GM12878 (cell line): ENCODE results near the gene CENPP. TPM values are rescaled to one million over a fixed set of nuclear protein-coding genes. Genes with fewer than 3 reads are reported as not detected.

ENCODE experiments used
- ATAC-seq: fragments of 200-7000 bp; cut with Tn5 transposase; 3 replicates; pipeline ENCODE4 v1.9.1; 2020; ENCODE audit warnings: mild to moderate bottlenecking, moderate library complexity
- BruUV-seq: library from RNA; stranded (reverse); fragments of 400-500 nt; replicated peaks from 2 replicates; lab custom pipeline; 2021; lab: Mats Ljungman, UMichigan
- CTCF ChIA-PET: fragments of 300-600 bp; sonication (Branson Sonifier 250); formaldehyde crosslinking; extraction: SDS; loops from one replicate; lab custom pipeline; 2021; ENCODE audit warnings: inconsistent platforms; lab: Yijun Ruan, JAX
- POLR2A ChIA-PET: fragments of 350-600 bp; formaldehyde crosslinking; extraction: SDS; loops from one replicate; lab custom pipeline; 2021; ENCODE audit warnings: inconsistent platforms; lab: Charles Lee
- RAD21 ChIA-PET: fragments of 300-600 bp; sonication (Branson Sonifier 250); formaldehyde crosslinking; loops from one replicate; lab custom pipeline; 2023; ENCODE audit warnings: antibody characterized with exemption; ENCODE audit not compliant: unreplicated experiment; lab: Charles Lee
- SMC1A ChIA-PET: fragments of 300-600 bp; sonication (Branson Sonifier 250); formaldehyde crosslinking; loops from one replicate; lab custom pipeline; 2023; ENCODE audit not compliant: unreplicated experiment, uncharacterized antibody; lab: Charles Lee
- DNase-seq: peaks from one replicate; pipeline ENCODE4 v3.0.0-alpha.2; 2011; ENCODE audit warnings: low read depth, low spot score
- FAIRE-seq: peaks from 3 replicates; lab custom pipeline; 2011; peaks lifted over from hg19 to GRCh38; lab: Jason Lieb, UNC
- H2AFZ ChIP-seq: 2 replicates; pipeline ENCODE4 v1.6.0; 2011; ENCODE audit warnings: low read depth, low read length, control low read depth; ENCODE audit not compliant: control insufficient read depth
- H3K27ac ChIP-seq: 2 replicates; pipeline ENCODE4 v1.5.1; 2011; ENCODE audit warnings: control low read depth; ENCODE audit not compliant: control insufficient read depth, insufficient read depth
- H3K27me3 ChIP-seq, 2 experiments: replicated peaks in 1 of 2; 2 replicates each; pipeline versions ENCODE4 v1.6.0 to v1.6.1; 2011; ENCODE audit warnings: low read length in 1 of 2; ENCODE audit not compliant: control insufficient read depth in 2 of 2, insufficient read depth in 2 of 2
- H3K36me3 ChIP-seq, 2 experiments: 2 replicates each; pipeline ENCODE4 v1.5.1; 2011; ENCODE audit warnings: low read length in 1 of 2; ENCODE audit not compliant: control insufficient read depth in 2 of 2, insufficient read depth in 2 of 2
- H3K4me1 ChIP-seq: 2 replicates; pipeline ENCODE4 v1.6.1; 2011; ENCODE audit warnings: mild to moderate bottlenecking, low read length, moderate library complexity, mixed read lengths; ENCODE audit not compliant: control insufficient read depth, insufficient read depth
- H3K4me2 ChIP-seq: 2 replicates; pipeline ENCODE4 v1.6.0; 2011; ENCODE audit warnings: control low read depth; ENCODE audit not compliant: control insufficient read depth, insufficient read depth
- H3K4me3 ChIP-seq: fragments of 200-600 bp; sonication (generic); 2 replicates; pipeline ENCODE4 v1.5.1; 2016
- H3K79me2 ChIP-seq: 2 replicates; pipeline ENCODE4 v1.6.0; 2011; ENCODE audit warnings: low read length; ENCODE audit not compliant: control insufficient read depth, insufficient read depth
- H3K9ac ChIP-seq: 2 replicates; pipeline ENCODE4 v1.8.0; 2011; ENCODE audit warnings: low read length, control low read depth, mixed read lengths; ENCODE audit not compliant: control insufficient read depth, insufficient read depth
- H3K9me3 ChIP-seq: replicated peaks from 3 replicates; pipeline ENCODE4 v1.5.1; 2011; ENCODE audit warnings: mild to moderate bottlenecking, low read length; ENCODE audit not compliant: control insufficient read depth, insufficient read depth
- H4K20me1 ChIP-seq: 2 replicates; pipeline ENCODE4 v1.6.0; 2011; ENCODE audit not compliant: control insufficient read depth, insufficient read depth
- KDM1A ChIP-seq: fragments of 200-600 bp; sonication (generic); IDR thresholded peaks from 2 replicates; pipeline ENCODE4 v1.6.1; 2016; ENCODE audit warnings: borderline replicate concordance
- NFIC ChIP-seq: IDR thresholded peaks from 2 replicates; pipeline ENCODE4 v1.6.1; 2012; ENCODE audit warnings: low read depth, mild to moderate bottlenecking, inconsistent platforms, low read length, moderate library complexity
- NR2C1 ChIP-seq: fragments of 450-650 bp; IDR thresholded peaks from 2 replicates; pipeline ENCODE4 v1.6.1; 2017; ENCODE audit warnings: antibody characterized with exemption, mild to moderate bottlenecking, moderate library complexity
- PAX5 ChIP-seq: IDR thresholded peaks from 2 replicates; pipeline ENCODE4 v1.6.1; 2011; ENCODE audit warnings: low read depth, low read length, borderline replicate concordance
- SPI1 ChIP-seq: IDR thresholded peaks from 2 replicates; pipeline ENCODE4 v1.6.1; 2011; ENCODE audit warnings: low read depth, mild to moderate bottlenecking, low read length, moderate library complexity, borderline replicate concordance; ENCODE audit not compliant: insufficient read depth
- in situ Hi-C: fragments of 300-500 bp; cut with MboI; formaldehyde crosslinking; loops from 9 replicates; pipeline ENCODE4 v1.14.3; 2018; ENCODE audit warnings: mixed read lengths
- intact Hi-C: fragments of 100-400 bp; cut with micrococcal nuclease; formaldehyde crosslinking; loops from one replicate; pipeline ENCODE4 v1.14.2; 2022; ENCODE audit not compliant: unreplicated experiment
- polyA plus RNA-seq, 11 experiments: library from polyadenylated mRNA; depleted of rRNA in 4 of 11; unstranded in 6 of 11; stranded (reverse) in 5 of 11; fragments of >200 nt; fragmentation: Nextera tagmentation in 4 of 11; fragmentation: Illumina TruSeq in 1 of 11; extraction: Ambion mirVana in 4 of 11; extraction: Trizol in 1 of 11; gene quantifications; 1 replicate in 1 of 11; 2 replicates in 10 of 11; pipeline versions ENCODE4 v1.2.1 to v1.2.3, GENCODE V29; 2011 to 2016; ENCODE audit warnings: inconsistent platforms in 2 of 11, missing spikeins in 2 of 11, low read depth in 1 of 11
- total RNA-seq, 4 experiments: library from RNA; depleted of rRNA in 3 of 4; stranded (reverse); fragments of >200 nt in 3 of 4; fragmentation: Illumina TruSeq in 1 of 4; extraction: Trizol in 1 of 4; gene quantifications; 2 replicates each; pipeline versions ENCODE4 v1.2.1 to v1.2.3, GENCODE V29; 2013 to 2021
- TF ChIP-seq, protein P1 (sequence below): IDR thresholded peaks from 2 replicates; pipeline ENCODE4 v1.6.1; 2011; ENCODE audit warnings: borderline replicate concordance, low read depth, mild to moderate bottlenecking, moderate library complexity, low read length; ENCODE audit not compliant: insufficient read depth, poor library complexity, severe bottlenecking
- TF ChIP-seq, protein P2 (sequence below): fragments of 450-650 bp; IDR thresholded peaks from 2 replicates; pipeline ENCODE4 v1.6.1; 2018; ENCODE audit warnings: borderline replicate concordance, mild to moderate bottlenecking; ENCODE audit not compliant: partially characterized antibody
- TF ChIP-seq, protein P3 (sequence below): fragments of 450-650 bp; formaldehyde crosslinking; IDR thresholded peaks from 2 replicates; pipeline ENCODE4 v1.5.0; 2022; ENCODE audit warnings: mild to moderate bottlenecking, missing genetic modification characterization
- TF ChIP-seq, protein P4 (sequence below): IDR thresholded peaks from 2 replicates; pipeline ENCODE4 v1.6.1; 2012; ENCODE audit warnings: improper control_type of control experiment, low read depth, low read length; ENCODE audit not compliant: insufficient replicate concordance

The CENPP gene
- total and polyA plus RNA-seq, 10 of the 15 experiments (the other 5 are each of a cell fraction or from before 2014, with no cell fraction given), result 9.4 to 31.4 (median 19.8) TPM

DNA sequence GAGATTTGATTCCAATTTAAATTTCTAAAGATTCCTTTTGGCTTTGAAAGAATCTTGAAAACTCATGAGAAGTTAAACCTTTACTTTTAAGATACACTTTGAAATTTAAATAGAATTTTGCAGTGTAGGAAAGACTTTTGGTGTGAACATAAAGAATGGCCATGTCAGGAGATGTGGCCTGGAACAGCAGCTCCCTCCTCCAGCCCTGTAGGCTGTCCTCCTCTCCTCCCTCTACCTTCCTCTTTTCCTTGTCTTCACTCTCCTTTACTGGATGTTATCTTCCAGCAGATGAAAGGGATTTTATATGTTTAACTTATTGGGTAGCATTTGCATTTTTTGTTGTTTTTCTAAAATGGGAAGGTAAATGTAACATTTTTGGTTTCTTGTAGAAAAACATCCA lies 137.6 kb downstream of the CENPP start:
- no peak for FAIRE-seq
- RAD21 ChIA-PET, result interaction anchor here (0.9 kb wide), 1 partner anchor 10 kb away, joined by 3 read pairs; no protein-coding TSS in a partner anchor
- no TSS peak for BruUV-seq
- TF ChIP-seq NR2C1, result no peak
- TF ChIP-seq, protein P1, sequence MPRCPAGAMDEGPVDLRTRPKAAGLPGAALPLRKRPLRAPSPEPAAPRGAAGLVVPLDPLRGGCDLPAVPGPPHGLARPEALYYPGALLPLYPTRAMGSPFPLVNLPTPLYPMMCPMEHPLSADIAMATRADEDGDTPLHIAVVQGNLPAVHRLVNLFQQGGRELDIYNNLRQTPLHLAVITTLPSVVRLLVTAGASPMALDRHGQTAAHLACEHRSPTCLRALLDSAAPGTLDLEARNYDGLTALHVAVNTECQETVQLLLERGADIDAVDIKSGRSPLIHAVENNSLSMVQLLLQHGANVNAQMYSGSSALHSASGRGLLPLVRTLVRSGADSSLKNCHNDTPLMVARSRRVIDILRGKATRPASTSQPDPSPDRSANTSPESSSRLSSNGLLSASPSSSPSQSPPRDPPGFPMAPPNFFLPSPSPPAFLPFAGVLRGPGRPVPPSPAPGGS, result no peak
- TF ChIP-seq KDM1A, result no peak
- TF ChIP-seq, protein P2, sequence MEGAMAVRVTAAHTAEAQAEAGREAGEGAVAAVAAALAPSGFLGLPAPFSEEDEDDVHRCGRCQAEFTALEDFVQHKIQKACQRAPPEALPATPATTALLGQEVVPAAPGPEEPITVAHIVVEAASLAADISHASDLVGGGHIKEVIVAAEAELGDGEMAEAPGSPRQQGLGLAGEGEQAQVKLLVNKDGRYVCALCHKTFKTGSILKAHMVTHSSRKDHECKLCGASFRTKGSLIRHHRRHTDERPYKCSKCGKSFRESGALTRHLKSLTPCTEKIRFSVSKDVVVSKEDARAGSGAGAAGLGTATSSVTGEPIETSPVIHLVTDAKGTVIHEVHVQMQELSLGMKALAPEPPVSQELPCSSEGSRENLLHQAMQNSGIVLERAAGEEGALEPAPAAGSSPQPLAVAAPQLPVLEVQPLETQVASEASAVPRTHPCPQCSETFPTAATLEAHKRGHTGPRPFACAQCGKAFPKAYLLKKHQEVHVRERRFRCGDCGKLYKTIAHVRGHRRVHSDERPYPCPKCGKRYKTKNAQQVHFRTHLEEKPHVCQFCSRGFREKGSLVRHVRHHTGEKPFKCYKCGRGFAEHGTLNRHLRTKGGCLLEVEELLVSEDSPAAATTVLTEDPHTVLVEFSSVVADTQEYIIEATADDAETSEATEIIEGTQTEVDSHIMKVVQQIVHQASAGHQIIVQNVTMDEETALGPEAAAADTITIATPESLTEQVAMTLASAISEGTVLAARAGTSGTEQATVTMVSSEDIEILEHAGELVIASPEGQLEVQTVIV, result no peak
- TF ChIP-seq, protein P3, sequence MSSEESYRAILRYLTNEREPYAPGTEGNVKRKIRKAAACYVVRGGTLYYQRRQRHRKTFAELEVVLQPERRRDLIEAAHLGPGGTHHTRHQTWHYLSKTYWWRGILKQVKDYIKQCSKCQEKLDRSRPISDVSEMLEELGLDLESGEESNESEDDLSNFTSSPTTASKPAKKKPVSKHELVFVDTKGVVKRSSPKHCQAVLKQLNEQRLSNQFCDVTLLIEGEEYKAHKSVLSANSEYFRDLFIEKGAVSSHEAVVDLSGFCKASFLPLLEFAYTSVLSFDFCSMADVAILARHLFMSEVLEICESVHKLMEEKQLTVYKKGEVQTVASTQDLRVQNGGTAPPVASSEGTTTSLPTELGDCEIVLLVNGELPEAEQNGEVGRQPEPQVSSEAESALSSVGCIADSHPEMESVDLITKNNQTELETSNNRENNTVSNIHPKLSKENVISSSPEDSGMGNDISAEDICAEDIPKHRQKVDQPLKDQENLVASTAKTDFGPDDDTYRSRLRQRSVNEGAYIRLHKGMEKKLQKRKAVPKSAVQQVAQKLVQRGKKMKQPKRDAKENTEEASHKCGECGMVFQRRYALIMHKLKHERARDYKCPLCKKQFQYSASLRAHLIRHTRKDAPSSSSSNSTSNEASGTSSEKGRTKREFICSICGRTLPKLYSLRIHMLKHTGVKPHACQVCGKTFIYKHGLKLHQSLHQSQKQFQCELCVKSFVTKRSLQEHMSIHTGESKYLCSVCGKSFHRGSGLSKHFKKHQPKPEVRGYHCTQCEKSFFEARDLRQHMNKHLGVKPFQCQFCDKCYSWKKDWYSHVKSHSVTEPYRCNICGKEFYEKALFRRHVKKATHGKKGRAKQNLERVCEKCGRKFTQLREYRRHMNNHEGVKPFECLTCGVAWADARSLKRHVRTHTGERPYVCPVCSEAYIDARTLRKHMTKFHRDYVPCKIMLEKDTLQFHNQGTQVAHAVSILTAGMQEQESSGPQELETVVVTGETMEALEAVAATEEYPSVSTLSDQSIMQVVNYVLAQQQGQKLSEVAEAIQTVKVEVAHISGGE (CRISPR knock-in tag), result no peak
- no peak for TF ChIP-seq PAX5
- TF ChIP-seq NFIC, result no peak
- no peak for TF ChIP-seq SPI1
- TF ChIP-seq, protein P4, sequence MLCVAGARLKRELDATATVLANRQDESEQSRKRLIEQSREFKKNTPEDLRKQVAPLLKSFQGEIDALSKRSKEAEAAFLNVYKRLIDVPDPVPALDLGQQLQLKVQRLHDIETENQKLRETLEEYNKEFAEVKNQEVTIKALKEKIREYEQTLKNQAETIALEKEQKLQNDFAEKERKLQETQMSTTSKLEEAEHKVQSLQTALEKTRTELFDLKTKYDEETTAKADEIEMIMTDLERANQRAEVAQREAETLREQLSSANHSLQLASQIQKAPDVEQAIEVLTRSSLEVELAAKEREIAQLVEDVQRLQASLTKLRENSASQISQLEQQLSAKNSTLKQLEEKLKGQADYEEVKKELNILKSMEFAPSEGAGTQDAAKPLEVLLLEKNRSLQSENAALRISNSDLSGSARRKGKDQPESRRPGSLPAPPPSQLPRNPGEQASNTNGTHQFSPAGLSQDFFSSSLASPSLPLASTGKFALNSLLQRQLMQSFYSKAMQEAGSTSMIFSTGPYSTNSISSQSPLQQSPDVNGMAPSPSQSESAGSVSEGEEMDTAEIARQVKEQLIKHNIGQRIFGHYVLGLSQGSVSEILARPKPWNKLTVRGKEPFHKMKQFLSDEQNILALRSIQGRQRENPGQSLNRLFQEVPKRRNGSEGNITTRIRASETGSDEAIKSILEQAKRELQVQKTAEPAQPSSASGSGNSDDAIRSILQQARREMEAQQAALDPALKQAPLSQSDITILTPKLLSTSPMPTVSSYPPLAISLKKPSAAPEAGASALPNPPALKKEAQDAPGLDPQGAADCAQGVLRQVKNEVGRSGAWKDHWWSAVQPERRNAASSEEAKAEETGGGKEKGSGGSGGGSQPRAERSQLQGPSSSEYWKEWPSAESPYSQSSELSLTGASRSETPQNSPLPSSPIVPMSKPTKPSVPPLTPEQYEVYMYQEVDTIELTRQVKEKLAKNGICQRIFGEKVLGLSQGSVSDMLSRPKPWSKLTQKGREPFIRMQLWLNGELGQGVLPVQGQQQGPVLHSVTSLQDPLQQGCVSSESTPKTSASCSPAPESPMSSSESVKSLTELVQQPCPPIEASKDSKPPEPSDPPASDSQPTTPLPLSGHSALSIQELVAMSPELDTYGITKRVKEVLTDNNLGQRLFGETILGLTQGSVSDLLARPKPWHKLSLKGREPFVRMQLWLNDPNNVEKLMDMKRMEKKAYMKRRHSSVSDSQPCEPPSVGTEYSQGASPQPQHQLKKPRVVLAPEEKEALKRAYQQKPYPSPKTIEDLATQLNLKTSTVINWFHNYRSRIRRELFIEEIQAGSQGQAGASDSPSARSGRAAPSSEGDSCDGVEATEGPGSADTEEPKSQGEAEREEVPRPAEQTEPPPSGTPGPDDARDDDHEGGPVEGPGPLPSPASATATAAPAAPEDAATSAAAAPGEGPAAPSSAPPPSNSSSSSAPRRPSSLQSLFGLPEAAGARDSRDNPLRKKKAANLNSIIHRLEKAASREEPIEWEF, result no peak

More for the DNA sequence above, 137.6 kb downstream of the CENPP start:
- Histone ChIP-seq H4K20me1 (no peaks in the 10 kb centered on the region), H2AFZ (no peak overlapping the region), H3K4me2 (no peak overlapping the region), H3K36me3 (no peaks in the 10 kb centered on the region), H3K9me3 (no peaks in the 10 kb centered on the region), H3K4me1 (no peaks in the 10 kb centered on the region), H3K4me3 (no peak overlapping the region), H3K9ac (no peak overlapping the region), H3K27me3 (no peaks in the 10 kb centered on the region), H3K79me2 (no peaks in the 10 kb centered on the region), H3K27ac (no peak overlapping the region)
- ChIA-PET POLR2A (no interaction called here), CTCF (interaction anchor here (1.0 to 1.5 kb wide), 3 partner anchors 10 to 323 kb away, joined by 3 to 4 read pairs (median 3); partner anchors contain the start of gene ASPN), SMC1A (no interaction called here)
- in situ Hi-C loops (no loop called here), intact Hi-C loops (no loop called here)
- ATAC-seq (no peak), DNase-seq (no peak)
